Measurements from ENCODE around the gene IKZF5. TPM values are rescaled to one million over a fixed set of nuclear protein-coding genes. Genes with fewer than 3 reads are reported as not detected.

IKZF5 gene
- polyA plus RNA-seq, 1 experiment = 4.9 TPM

- DNase-seq (ENCODE audit: low read depth) = no peak
- no peaks in the 10 kb centered on the region for H3K27me3 ChIP-seq (ENCODE audit: control insufficient read depth, insufficient read depth, low read length)
- H3K4me3 ChIP-seq (ENCODE audit: low read depth, low read length) = no peak overlapping the region
- ChIA-PET POLR2A (no interaction called here), CTCF (interaction anchor here (0.7 kb wide), 1 partner anchor 207 kb away, joined by 3 read pairs; no protein-coding TSS in a partner anchor)
- no peaks in the 10 kb centered on the region for H3K36me3 ChIP-seq (ENCODE audit: control insufficient read depth, insufficient read depth, low read length)
- TF ChIP-seq CTCF (IDR thresholded peaks at IDR 0.05; ENCODE audit: insufficient read depth, low read depth, low read length) = no peak
These were observed 7.6 kb upstream of the IKZF5 start for GRCh38 chr10:123016228-123016627.

GRCh38 chr10:123014772-123015171 is 6.2 kb upstream of the IKZF5 start:
- no peak for DNase-seq (ENCODE audit: low read depth)
- CTCF ChIA-PET = no interaction called here
- TF ChIP-seq CTCF (IDR thresholded peaks at IDR 0.05; ENCODE audit: insufficient read depth, low read depth, low read length) = no peak
- Histone ChIP-seq H3K36me3 (ENCODE audit: control insufficient read depth, insufficient read depth, low read length) (no peaks in the 10 kb centered on the region), H3K27me3 (ENCODE audit: control insufficient read depth, insufficient read depth, low read length) (no peaks in the 10 kb centered on the region), H3K4me3 (ENCODE audit: low read depth, low read length) (no peak overlapping the region)
- POLR2A ChIA-PET = no interaction called here

- ChIA-PET CTCF (interaction anchor here (0.6 to 1.2 kb wide), 2 partner anchors 33 to 230 kb away, joined by 3 read pairs; no protein-coding TSS in a partner anchor), POLR2A (no interaction called here)
- Histone ChIP-seq H3K36me3 (ENCODE audit: control insufficient read depth, insufficient read depth, low read length) (no peaks in the 10 kb centered on the region), H3K27me3 (ENCODE audit: control insufficient read depth, insufficient read depth, low read length) (no peaks in the 10 kb centered on the region), H3K4me3 (ENCODE audit: low read depth, low read length) (no peak overlapping the region)
- TF ChIP-seq CTCF (IDR thresholded peaks at IDR 0.05; ENCODE audit: insufficient read depth, low read depth, low read length) = no peak
- no peak for DNase-seq (ENCODE audit: low read depth)
These were observed 5.1 kb upstream of the IKZF5 start for GRCh38 chr10:123013456-123014419.

GRCh38 chr10:123011987-123012386 is 3.4 kb upstream of the IKZF5 start:
- ChIA-PET POLR2A (no interaction called here), CTCF (no interaction called here)
- no peak for DNase-seq (ENCODE audit: low read depth)
- no peak for TF ChIP-seq CTCF (IDR thresholded peaks at IDR 0.05; ENCODE audit: insufficient read depth, low read depth, low read length)
- Histone ChIP-seq H3K4me3 (ENCODE audit: low read depth, low read length) (no peak overlapping the region), H3K27me3 (ENCODE audit: control insufficient read depth, insufficient read depth, low read length) (no peaks in the 10 kb centered on the region), H3K36me3 (ENCODE audit: control insufficient read depth, insufficient read depth, low read length) (no peaks in the 10 kb centered on the region)

GRCh38 chr10:123009105-123009820 is 668 bp upstream of the IKZF5 start:
- CTCF ChIA-PET = no interaction called here
- H3K36me3 ChIP-seq (ENCODE audit: control insufficient read depth, insufficient read depth, low read length) = no peaks in the 10 kb centered on the region
- peak overlapping the region; percentile 88 for H3K4me3 ChIP-seq (ENCODE audit: low read depth, low read length)
- DNase-seq (ENCODE audit: low read depth) = no peak
- POLR2A ChIA-PET = no interaction called here
- TF ChIP-seq CTCF (IDR thresholded peaks at IDR 0.05; ENCODE audit: insufficient read depth, low read depth, low read length) = no peak
- H3K27me3 ChIP-seq (ENCODE audit: control insufficient read depth, insufficient read depth, low read length) = no peaks in the 10 kb centered on the region
